Stomach (tissue), 9 donors: ENCODE results near the gene POLA1. TPM values are rescaled to one million over a fixed set of nuclear protein-coding genes. Genes with fewer than 3 reads are reported as not detected.

ENCODE experiments used
- DNase-seq, 2 donors: peaks; one replicate each; pipeline versions ENCODE4 v3.0.0 to v3.0.0-alpha.2; 2013 to 2019
- H3K27ac ChIP-seq, 5 donors: fragments of 200-600 bp in 4 of 5; sonication (generic) in 4 of 5; one replicate each; pipeline ENCODE4 v1.5.1; 2013 to 2019; ENCODE audit warnings: mild to moderate bottlenecking in 1 of 5, moderate library complexity in 1 of 5
- H3K27me3 ChIP-seq, 3 donors: fragments of 200-600 bp; sonication (generic); one replicate each; pipeline ENCODE4 v1.5.1; 2017 to 2019; ENCODE audit warnings: mixed run types in 1 of 3
- H3K36me3 ChIP-seq, 4 donors: fragments of 200-600 bp; sonication (generic); 1 replicate in 3 of 4; 2 replicates in 1 of 4; pipeline ENCODE4 v1.5.1; 2016 to 2019
- H3K4me1 ChIP-seq, 4 donors: fragments of 200-600 bp; sonication (generic); one replicate each; pipeline ENCODE4 v1.5.1; 2016 to 2019
- H3K4me3 ChIP-seq, 4 donors: fragments of 200-600 bp; sonication (generic) in 3 of 4; one replicate each; pipeline ENCODE4 v1.5.1; 2016 to 2019; ENCODE audit warnings: mild to moderate bottlenecking in 1 of 4
- H3K9me3 ChIP-seq, 4 donors: fragments of 200-600 bp; sonication (generic); one replicate each; pipeline ENCODE4 v1.5.1; 2016 to 2019
- EP300 ChIP-seq: sonication (generic); formaldehyde crosslinking; IDR thresholded peaks from one replicate; pipeline ENCODE4 v1.6.1; 2017; ENCODE audit warnings: antibody characterized with exemption
- POLR2A ChIP-seq, 4 donors: fragments of 450-650 bp; IDR thresholded peaks; one replicate each; pipeline ENCODE4 v1.6.1; 2016; ENCODE audit warnings: antibody characterized with exemption in 4 of 4, control low read depth in 2 of 4, mild to moderate bottlenecking in 1 of 4, moderate library complexity in 1 of 4
- POLR2AphosphoS5 ChIP-seq, 3 donors: sonication (generic); formaldehyde crosslinking; IDR thresholded peaks; one replicate each; pipeline ENCODE4 v1.6.1; 2016; ENCODE audit warnings: antibody characterized with exemption in 3 of 3
- WGBS, 5 donors: extraction: QIAGEN DNeasy Blood & Tissue Kit in 3 of 5; methylation state at CpG; one replicate each; pipeline versions ENCODE4 v1.1.5 to v1.1.7; 2013 to 2018; 5-methylcytosine and 5-hydroxymethylcytosine counted together
- intact Hi-C: fragments of 100-400 bp; cut with DNase I; formaldehyde crosslinking; loops from one replicate; pipeline ENCODE4 v1.15.1; 2023; ENCODE audit warnings: low total_unique reads
- polyA plus RNA-seq, 3 donors: library from polyadenylated mRNA; stranded (reverse); fragments of 200-250 nt; gene quantifications; one replicate each; pipeline ENCODE4 v1.2.3, GENCODE V29; 2013
- total RNA-seq, 5 donors: library from RNA; depleted of rRNA; stranded (reverse); fragments of >200 nt; gene quantifications; one replicate each; pipeline versions ENCODE4 v1.1.0 to v1.2.3, GENCODE V29; 2014 to 2016
- TF ChIP-seq, protein P1 (sequence below), 7 experiments: fragments of 450-650 bp in 4 of 7; fragments of 200-600 bp in 3 of 7; sonication (generic) in 3 of 7; IDR thresholded peaks; one replicate each; pipeline ENCODE4 v1.5.1; 2016 to 2019; ENCODE audit warnings: antibody characterized with exemption in 7 of 7, control low read depth in 2 of 7, mild to moderate bottlenecking in 1 of 7
- donor health status: healthy with polysubstance abuse.
- donor health status: Bipolar disorder and iron deficiency.
- donor health status: healthy.

Gene POLA1
- total and polyA plus RNA-seq, 8 donors: 2.7 to 32.9 (median 8.9) TPM

DNA sequence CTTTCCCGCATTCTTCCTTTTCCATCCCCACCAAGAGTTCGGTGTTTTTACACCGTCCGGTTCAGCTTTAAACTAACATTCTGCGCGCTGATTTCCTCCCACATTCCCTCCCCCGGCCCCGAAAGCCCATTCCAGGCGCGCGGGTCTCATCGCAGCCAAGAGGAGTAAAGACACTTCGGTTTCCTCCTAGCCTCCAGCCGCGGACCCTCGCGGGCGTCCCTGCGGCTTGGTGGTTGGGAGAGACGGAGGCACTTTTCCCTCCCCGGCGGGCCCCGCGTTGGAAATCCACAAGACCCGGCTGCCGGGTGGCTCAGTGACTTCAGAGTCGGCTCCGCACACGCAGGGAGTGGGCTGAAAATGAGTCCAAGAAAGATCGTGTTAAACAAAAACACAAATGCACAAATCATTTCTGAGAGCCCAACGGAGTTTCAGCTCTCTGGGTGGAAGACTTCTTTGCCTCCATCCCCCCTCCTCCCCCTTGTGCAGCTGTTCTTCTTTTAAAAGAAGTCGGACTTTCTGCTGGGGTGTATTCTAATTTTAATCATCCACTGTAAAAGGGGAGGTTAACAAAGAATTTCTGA is 324.0 kb downstream of the POLA1 start:
- Histone ChIP-seq H3K36me3 (no peaks in the 10 kb centered on the region), H3K9me3 (peaks cover 0 to 21% (median 3%) of the 10 kb centered on the region in 4 donors), H3K27ac (no peak overlapping the region), H3K4me1 (peaks cover under 1 to 39% (median 27%) of the 10 kb centered on the region in 4 donors), H3K4me3 (no peak overlapping the region), H3K27me3 (peaks cover 56 to 99% (median 90%) of the 10 kb centered on the region in 3 donors)
- DNase-seq: no peak
- intact Hi-C loops: no loop called here
- 4 to 29% (median 8%) methylated on average over 11 to 32 of the region's 32 CpGs for WGBS, 5 donors
- TF ChIP-seq POLR2A (IDR thresholded peaks at IDR 0.05): no peak

DNA sequence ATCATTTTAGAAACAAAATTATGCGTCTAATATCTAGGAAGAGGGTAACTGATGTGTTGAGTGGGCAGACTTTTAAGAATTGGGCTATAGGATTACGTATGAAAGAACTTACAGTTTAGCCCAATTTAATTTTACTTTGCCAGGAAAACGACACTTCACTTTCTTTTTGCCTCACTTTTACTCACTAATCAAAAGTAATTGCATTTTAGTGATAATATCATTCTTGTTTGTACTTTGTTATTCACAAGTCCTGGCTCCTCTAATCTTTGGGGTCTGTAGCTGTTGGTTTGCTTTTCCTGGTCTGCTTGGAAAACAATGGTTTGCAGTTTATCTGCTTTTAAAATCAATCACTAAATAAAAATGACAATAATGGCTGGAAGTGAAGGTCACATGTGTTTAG is 325.0 kb downstream of the POLA1 start:
- Histone ChIP-seq H3K9me3 (peaks cover 0 to 18% (median 4%) of the 10 kb centered on the region in 4 donors), H3K4me1 (peaks cover 0 to 37% (median 25%) of the 10 kb centered on the region in 4 donors), H3K27me3 (peaks cover 58 to 100% (median 94%) of the 10 kb centered on the region in 3 donors), H3K4me3 (no peak overlapping the region), H3K36me3 (no peaks in the 10 kb centered on the region), H3K27ac (no peak overlapping the region)
- no peak for DNase-seq
- WGBS, 5 donors: 20 to 33% (median 29%) methylated on average over 3 of the region's 3 CpGs
- intact Hi-C loops: no loop called here
- TF ChIP-seq POLR2A (IDR thresholded peaks at IDR 0.05): no peak
- no peak for TF ChIP-seq POLR2AphosphoS5 (IDR thresholded peaks at IDR 0.05)
- TF ChIP-seq, protein P1, sequence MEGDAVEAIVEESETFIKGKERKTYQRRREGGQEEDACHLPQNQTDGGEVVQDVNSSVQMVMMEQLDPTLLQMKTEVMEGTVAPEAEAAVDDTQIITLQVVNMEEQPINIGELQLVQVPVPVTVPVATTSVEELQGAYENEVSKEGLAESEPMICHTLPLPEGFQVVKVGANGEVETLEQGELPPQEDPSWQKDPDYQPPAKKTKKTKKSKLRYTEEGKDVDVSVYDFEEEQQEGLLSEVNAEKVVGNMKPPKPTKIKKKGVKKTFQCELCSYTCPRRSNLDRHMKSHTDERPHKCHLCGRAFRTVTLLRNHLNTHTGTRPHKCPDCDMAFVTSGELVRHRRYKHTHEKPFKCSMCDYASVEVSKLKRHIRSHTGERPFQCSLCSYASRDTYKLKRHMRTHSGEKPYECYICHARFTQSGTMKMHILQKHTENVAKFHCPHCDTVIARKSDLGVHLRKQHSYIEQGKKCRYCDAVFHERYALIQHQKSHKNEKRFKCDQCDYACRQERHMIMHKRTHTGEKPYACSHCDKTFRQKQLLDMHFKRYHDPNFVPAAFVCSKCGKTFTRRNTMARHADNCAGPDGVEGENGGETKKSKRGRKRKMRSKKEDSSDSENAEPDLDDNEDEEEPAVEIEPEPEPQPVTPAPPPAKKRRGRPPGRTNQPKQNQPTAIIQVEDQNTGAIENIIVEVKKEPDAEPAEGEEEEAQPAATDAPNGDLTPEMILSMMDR (IDR thresholded peaks at IDR 0.05): no peak
- TF ChIP-seq EP300: no peak

DNA sequence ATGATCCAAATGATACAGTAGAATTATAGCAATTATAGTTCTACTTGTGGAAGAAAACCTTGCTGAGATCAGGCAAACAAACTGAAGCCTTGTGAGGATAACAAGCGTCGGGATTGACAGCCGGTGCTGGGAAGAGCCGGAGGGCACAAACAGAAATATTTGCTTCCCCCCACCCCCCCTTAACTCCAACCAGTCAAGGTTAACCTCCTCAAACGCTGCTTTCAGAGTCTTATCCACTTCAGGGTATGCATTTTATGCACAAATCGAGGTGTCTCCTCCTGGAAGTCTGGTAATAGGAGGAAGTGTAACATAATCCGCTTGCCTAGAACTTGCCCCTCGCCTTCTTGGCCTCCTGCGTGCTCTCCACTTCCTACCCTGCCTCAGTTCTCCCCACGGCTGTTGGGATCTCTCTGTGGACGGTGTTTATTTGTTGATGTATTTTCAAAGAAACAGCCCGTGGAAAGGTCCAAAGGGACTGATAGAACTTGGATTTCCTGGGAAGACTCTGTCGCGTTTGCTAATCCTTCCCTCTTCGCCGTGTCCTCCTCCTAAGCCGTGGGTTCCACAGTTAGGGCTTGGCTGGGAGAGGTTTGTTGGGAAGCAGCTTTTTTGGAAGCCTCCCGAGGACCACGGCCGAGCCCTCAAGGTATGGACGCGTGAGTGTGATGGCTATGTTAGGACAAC is 326.1 kb downstream of the POLA1 start:
- intact Hi-C loops: no loop called here
- WGBS, 5 donors: 6 to 28% (median 6%) methylated on average over 20 to 22 of the region's 22 CpGs

DNA sequence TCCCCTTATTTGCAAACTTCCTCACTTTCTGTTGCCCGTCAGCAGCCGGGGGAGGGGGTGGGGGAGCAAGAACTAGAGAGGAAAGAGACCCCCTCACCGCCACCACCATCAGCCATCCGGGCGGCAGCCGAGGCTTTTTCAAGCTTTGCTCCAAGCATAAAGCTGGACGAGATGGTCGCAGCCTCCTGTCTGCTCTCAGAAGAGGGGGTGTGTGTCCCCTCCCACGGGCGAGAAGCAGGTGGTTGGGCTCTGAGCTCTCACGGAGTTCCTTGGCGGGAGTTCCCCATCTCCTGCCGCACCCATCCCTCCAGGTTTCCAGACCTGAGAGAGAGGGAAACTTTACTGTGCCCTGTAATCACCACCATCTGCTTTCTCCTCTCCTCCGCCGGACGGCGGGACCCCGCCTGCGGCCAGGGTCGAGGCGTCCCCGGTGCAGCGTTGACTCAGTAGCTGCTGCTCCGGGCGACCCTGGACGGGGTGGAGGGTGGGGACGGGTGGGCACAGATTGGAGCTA is 326.7 kb downstream of the POLA1 start:
- H3K36me3 ChIP-seq: no peaks in the 10 kb centered on the region
- intact Hi-C loops: no loop called here
- H3K4me1 ChIP-seq: peaks cover 0 to 35% (median 22%) of the 10 kb centered on the region in 4 donors
- whole genome bisulfite sequencing, 5 donors: 2 to 32% (median 7%) methylated on average over 10 to 27 of the region's 27 CpGs
- peak overlapping the region in 2 of 4 donors; percentile 17 to 36 for H3K4me3 ChIP-seq
- H3K27ac ChIP-seq: no peak overlapping the region
- peaks cover 45 to 100% (median 85%) of the 10 kb centered on the region in 3 donors for H3K27me3 ChIP-seq
- TF ChIP-seq EP300: no peak
- no peak for TF ChIP-seq POLR2AphosphoS5 (IDR thresholded peaks at IDR 0.05)
- TF ChIP-seq, protein P1 (IDR thresholded peaks at IDR 0.05): no peak
- TF ChIP-seq POLR2A (IDR thresholded peaks at IDR 0.05): no peak
- no peak for DNase-seq
- H3K9me3 ChIP-seq: peaks cover 0 to 13% (median 4%) of the 10 kb centered on the region in 4 donors

More for the DNA sequence above, 326.1 kb downstream of the POLA1 start:
- TF ChIP-seq EP300 (no peak), POLR2AphosphoS5 (IDR thresholded peaks at IDR 0.05) (no peak), POLR2A (IDR thresholded peaks at IDR 0.05) (no peak)
- TF ChIP-seq, protein P1 (IDR thresholded peaks at IDR 0.05): no peak
- H3K27me3 ChIP-seq: peaks cover 51 to 100% (median 84%) of the 10 kb centered on the region in 3 donors
- DNase-seq: no peak
- peaks cover 0 to 18% (median 4%) of the 10 kb centered on the region in 4 donors for H3K9me3 ChIP-seq
- H3K4me1 ChIP-seq: peaks cover 0 to 37% (median 23%) of the 10 kb centered on the region in 4 donors
- H3K4me3 ChIP-seq: peak overlapping the region in 1 of 4 donors; percentile 36
- H3K27ac ChIP-seq: no peak overlapping the region
- H3K36me3 ChIP-seq: no peaks in the 10 kb centered on the region
